ENCODE results near the gene MARCKSL1. TPM values are rescaled to one million over a fixed set of nuclear protein-coding genes. Genes with fewer than 3 reads are reported as not detected.

The MARCKSL1 gene
- polyA plus RNA-seq, 1 donor (not counting 4 experiments of a cell fraction or from before 2014, with no cell fraction given): 8.5 TPM

GRCh38 chr1:32373996-32374592 lies 38.1 kb upstream of the MARCKSL1 start:
- H3K27ac ChIP-seq (ENCODE audit: control insufficient read depth, insufficient read depth, low read length): no peak overlapping the region
- H2AFZ ChIP-seq (ENCODE audit: control insufficient read depth, low read length): no peak overlapping the region
- no peaks in the 10 kb centered on the region for H3K4me1 ChIP-seq (ENCODE audit: control insufficient read depth, extremely low read depth, insufficient read depth, low read length)
- DNase-seq (ENCODE audit: low read depth, low spot score): no peak
- dilution Hi-C loops (cut with MboI; ENCODE audit: extremely low pct_ligation_motif_present, low sequenced_read_pairs): no loop called here
- H3K79me2 ChIP-seq (ENCODE audit: control insufficient read depth, insufficient read depth, low read length): no peaks in the 10 kb centered on the region
- TF ChIP-seq EZH2 (IDR thresholded peaks at IDR 0.05; ENCODE audit: low read length) (no peak), CTCF (optimal IDR thresholded peaks at IDR 0.05 in 1 of 3, IDR thresholded peaks at IDR 0.05 in 1 of 3, conservative IDR thresholded peaks at IDR 0.05 in 1 of 3; ENCODE audit: extremely low read depth in 1 of 3, insufficient read depth in 2 of 3, low read length in 3 of 3) (no peak)
- no peaks in the 10 kb centered on the region for H3K9me3 ChIP-seq (ENCODE audit: control insufficient read depth, low read depth, low read length)
- H3K9ac ChIP-seq (ENCODE audit: control insufficient read depth, extremely low read depth, insufficient read depth, low read length): no peak overlapping the region
- H3K9me1 ChIP-seq (ENCODE audit: control insufficient read depth, extremely low read depth, insufficient read depth, low read length): no peaks in the 10 kb centered on the region
- no peaks in the 10 kb centered on the region for H4K20me1 ChIP-seq (ENCODE audit: control insufficient read depth, extremely low read depth, insufficient read depth, low read length)
- FAIRE-seq: no peak
- peaks cover 46 to 54% of the 10 kb centered on the region in 2 experiments for H3K36me3 ChIP-seq (ENCODE audit: control insufficient read depth in 2 of 2, extremely low read depth in 1 of 2, insufficient read depth in 2 of 2, low read length in 2 of 2)
- no peak overlapping the region for H3K4me3 ChIP-seq (ENCODE audit: control insufficient read depth in 2 of 3, extremely low read depth in 1 of 3, insufficient read depth in 2 of 3, low read depth in 1 of 3, low read length in 3 of 3)
- H3K27me3 ChIP-seq (ENCODE audit: control insufficient read depth, extremely low read depth, insufficient read depth, low read length): no peaks in the 10 kb centered on the region
- no peak overlapping the region for H3K4me2 ChIP-seq (ENCODE audit: control insufficient read depth, extremely low read depth, insufficient read depth, low read depth, low read length)

DNA sequence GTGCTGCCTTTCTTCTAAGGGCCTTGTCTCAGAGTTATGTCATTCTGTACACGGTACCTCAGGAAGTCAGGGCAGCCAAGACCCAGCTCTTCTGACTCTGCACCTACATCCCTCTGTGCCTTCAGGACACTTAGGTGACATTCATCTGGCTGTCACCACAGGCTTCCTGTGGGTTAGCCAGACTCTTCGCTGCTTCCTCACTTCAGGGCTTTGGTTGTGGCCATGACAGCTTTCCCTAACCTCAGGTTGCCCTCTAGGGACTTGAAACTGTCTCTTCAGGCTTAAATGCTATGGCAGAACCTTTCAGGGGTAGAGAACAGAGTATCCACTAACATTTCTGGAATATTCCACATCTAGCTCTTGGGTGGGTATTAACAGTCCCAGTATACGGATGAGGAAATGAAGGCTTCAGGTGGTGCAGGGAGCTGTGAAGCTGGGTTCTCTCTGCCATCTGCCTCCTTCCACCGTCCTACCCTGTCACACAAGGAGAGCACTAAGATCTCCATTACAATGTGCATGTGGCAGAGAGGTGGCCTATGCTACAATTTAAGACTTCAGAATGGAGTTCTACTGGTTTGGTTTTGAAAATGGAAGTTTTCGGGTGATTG lies 36.2 kb upstream of the MARCKSL1 start:
- no peaks in the 10 kb centered on the region for H3K79me2 ChIP-seq (ENCODE audit: control insufficient read depth, insufficient read depth, low read length)
- H3K27me3 ChIP-seq (ENCODE audit: control insufficient read depth, extremely low read depth, insufficient read depth, low read length): no peaks in the 10 kb centered on the region
- no peaks in the 10 kb centered on the region for H4K20me1 ChIP-seq (ENCODE audit: control insufficient read depth, extremely low read depth, insufficient read depth, low read length)
- dilution Hi-C loops (cut with MboI; ENCODE audit: extremely low pct_ligation_motif_present, low sequenced_read_pairs): no loop called here
- H3K9me1 ChIP-seq (ENCODE audit: control insufficient read depth, extremely low read depth, insufficient read depth, low read length): no peaks in the 10 kb centered on the region
- H3K9ac ChIP-seq (ENCODE audit: control insufficient read depth, extremely low read depth, insufficient read depth, low read length): no peak overlapping the region
- no peaks in the 10 kb centered on the region for H3K9me3 ChIP-seq (ENCODE audit: control insufficient read depth, low read depth, low read length)
- no peak overlapping the region for H3K27ac ChIP-seq (ENCODE audit: control insufficient read depth, insufficient read depth, low read length)
- FAIRE-seq (no peak), DNase-seq (ENCODE audit: low read depth, low spot score) (no peak)
- H3K4me2 ChIP-seq (ENCODE audit: control insufficient read depth, extremely low read depth, insufficient read depth, low read depth, low read length): no peak overlapping the region
- no peak overlapping the region for H3K4me3 ChIP-seq (ENCODE audit: control insufficient read depth in 2 of 3, extremely low read depth in 1 of 3, insufficient read depth in 2 of 3, low read depth in 1 of 3, low read length in 3 of 3)
- H2AFZ ChIP-seq (ENCODE audit: control insufficient read depth, low read length): no peak overlapping the region
- no peak for TF ChIP-seq EZH2 (IDR thresholded peaks at IDR 0.05; ENCODE audit: low read length)
- TF ChIP-seq CTCF (optimal IDR thresholded peaks at IDR 0.05 in 1 of 3, IDR thresholded peaks at IDR 0.05 in 1 of 3, conservative IDR thresholded peaks at IDR 0.05 in 1 of 3; ENCODE audit: extremely low read depth in 1 of 3, insufficient read depth in 2 of 3, low read length in 3 of 3): no peak
- peaks cover 48% of the 10 kb centered on the region in 2 experiments for H3K36me3 ChIP-seq (ENCODE audit: control insufficient read depth in 2 of 2, extremely low read depth in 1 of 2, insufficient read depth in 2 of 2, low read length in 2 of 2)
- H3K4me1 ChIP-seq (ENCODE audit: control insufficient read depth, extremely low read depth, insufficient read depth, low read length): no peaks in the 10 kb centered on the region
